GM19035 (cell line): ENCODE data around the gene TSHZ3.

Experiments used
- ATAC-seq: cut with Tn5 transposase; IDR thresholded peaks from one replicate; pipeline ENCODE4 v1.9.1; 2021; ENCODE audit not compliant: unreplicated experiment

TSHZ3 gene

DNA sequence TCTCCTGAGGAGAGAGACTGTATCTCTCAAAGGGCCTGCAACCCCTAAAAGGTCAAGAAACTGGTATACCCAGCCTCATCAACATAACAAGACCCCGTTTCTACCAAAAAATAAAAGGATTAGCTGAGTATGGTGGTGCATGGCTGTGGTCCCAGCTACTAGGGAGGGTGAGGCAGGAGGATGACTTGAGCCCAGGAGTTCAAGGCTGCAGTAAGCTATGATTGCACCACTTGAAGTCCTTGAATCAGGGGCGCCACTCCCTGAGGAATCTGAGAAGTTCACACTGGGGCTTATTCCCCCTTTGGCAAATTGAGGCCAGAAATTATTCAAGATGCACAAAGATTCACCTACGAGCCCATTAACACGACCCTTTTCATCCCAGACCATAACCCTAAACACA is 83.0 kb downstream of the TSHZ3 start:
- no peak for ATAC-seq

DNA sequence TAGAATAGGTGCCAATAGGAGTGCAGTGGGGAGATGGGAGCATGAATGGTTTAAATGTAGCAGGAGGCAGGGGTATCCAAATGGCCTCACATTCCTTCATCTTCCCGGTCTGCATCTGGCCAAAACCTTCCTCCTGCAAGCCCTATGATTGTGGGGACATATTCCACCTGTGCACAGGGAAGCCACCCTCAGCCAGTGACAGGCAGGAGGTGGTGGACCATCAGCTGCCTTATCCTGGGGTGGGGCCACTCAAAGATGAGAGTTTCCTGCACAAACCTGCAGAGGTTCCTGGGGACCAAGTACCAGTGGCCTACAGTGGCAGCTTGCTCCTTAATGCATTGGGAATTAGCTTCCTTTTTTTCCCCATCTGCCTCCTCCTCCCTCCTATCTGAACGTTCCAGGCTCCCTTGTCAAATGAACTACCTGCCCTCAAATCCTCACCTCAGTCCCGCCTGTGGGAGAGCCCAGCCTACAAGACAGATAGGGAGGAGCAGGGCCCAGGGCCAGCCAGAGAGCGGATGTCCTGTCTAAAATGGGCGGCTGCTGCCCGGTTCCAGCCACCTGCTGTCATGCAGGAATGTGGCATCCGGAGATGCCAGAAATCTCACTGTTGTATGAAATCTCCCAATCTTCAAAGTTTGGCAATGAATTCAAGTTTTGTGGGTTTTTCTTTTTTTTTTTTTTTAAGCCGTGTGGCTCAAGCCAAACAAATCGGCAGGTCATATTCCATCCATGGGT is 85.0 kb downstream of the TSHZ3 start:
- ATAC-seq: no peak

GRCh38 chr19:31263328-31263727 is 85.9 kb downstream of the TSHZ3 start:
- ATAC-seq: no peak

- ATAC-seq: no peak
Measured at GRCh38 chr19:31262725-31263191, 86.5 kb downstream of the TSHZ3 start.

GRCh38 chr19:31261603-31262212 is 87.5 kb downstream of the TSHZ3 start:
- ATAC-seq: no peak

- no peak for ATAC-seq
Measured at GRCh38 chr19:31261019-31261602, 88.1 kb downstream of the TSHZ3 start.

- ATAC-seq: no peak
Measured at GRCh38 chr19:31260171-31260933, 88.9 kb downstream of the TSHZ3 start.

- no peak for ATAC-seq
Measured at GRCh38 chr19:31258211-31259052, 90.8 kb downstream of the TSHZ3 start.

- ATAC-seq: no peak
Measured at GRCh38 chr19:31257426-31258130, 91.7 kb downstream of the TSHZ3 start.

DNA sequence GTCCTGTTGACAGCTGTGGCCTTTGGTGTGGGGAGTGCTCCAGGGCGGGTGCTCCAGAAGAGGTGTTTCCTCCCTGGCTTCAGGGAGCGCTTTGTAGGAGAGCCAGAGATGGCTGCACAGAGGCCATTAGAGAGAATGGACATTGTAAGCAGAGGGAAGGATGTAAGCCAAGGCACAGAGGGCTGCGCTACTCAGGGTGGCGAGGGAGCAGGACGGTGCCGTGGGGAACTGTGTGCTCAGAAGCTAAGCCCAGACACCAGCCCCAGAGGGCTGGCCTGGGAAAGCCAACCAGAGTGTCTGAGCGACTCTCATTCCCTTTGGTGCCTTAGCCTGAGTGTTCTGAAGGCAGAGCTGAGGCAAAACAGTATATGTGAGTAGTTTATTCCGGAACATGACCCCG is 92.2 kb downstream of the TSHZ3 start:
- no peak for ATAC-seq

- ATAC-seq: no peak
Measured at GRCh38 chr19:31256593-31256960, 92.7 kb downstream of the TSHZ3 start.

DNA sequence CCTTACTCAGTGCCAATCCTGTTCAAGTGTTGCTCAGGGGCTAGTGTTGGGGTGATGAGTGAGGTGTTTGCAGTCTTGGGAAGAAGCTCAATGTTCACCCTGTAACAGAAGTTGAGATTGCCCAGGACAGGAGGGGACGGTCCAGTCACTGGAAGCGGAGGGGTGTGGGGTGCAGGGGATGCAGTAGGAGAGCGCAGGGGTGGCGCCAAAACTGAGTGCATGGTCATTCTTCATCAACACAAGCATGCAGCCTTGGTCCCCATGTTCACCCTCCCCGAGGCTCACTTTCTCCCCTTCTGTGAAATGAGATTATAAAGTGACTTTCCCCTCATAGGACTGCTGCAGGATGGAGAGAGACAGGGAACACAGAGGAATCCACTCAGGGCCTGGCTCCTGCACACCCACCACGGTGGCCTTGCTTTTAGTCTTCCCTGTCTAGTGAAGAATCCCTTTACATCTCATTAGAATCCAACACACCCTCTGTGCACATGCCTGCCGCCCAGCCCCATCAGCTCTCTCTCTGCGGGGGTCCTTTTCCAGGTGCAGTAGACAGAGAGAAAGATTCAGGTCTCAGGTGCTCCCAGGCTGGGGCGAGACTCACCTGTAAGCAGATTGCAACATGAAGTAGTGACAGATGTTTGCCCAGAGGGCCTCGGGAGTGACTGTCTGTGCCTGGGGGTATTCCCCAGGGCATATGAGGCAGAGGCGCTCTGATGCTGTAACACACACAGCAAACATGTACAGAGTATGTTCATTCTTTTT is 93.2 kb downstream of the TSHZ3 start:
- no peak for ATAC-seq

GRCh38 chr19:31255174-31255799 is 93.9 kb downstream of the TSHZ3 start:
- ATAC-seq: no peak

DNA sequence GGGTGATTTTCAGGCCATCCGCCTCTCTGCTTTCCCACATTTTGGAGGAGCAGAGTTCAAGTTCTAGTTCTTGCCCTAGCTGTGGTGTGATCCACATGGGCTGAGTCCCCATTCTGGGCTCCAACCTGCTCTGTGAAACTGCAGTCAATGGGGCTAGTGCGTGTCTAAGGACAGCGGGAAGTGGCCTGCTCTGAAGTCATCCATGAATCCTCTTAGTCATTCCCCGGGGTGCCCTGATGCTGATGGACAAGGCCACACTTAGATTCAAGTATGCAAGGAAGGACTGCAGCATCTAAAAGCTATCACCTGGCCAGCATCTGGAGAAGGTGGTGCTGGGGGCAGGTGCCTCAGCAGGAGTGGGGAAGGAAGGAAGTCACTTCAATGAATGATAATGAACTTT is 94.6 kb downstream of the TSHZ3 start:
- no peak for ATAC-seq

GRCh38 chr19:31254180-31254551 is 95.1 kb downstream of the TSHZ3 start:
- no peak for ATAC-seq

DNA sequence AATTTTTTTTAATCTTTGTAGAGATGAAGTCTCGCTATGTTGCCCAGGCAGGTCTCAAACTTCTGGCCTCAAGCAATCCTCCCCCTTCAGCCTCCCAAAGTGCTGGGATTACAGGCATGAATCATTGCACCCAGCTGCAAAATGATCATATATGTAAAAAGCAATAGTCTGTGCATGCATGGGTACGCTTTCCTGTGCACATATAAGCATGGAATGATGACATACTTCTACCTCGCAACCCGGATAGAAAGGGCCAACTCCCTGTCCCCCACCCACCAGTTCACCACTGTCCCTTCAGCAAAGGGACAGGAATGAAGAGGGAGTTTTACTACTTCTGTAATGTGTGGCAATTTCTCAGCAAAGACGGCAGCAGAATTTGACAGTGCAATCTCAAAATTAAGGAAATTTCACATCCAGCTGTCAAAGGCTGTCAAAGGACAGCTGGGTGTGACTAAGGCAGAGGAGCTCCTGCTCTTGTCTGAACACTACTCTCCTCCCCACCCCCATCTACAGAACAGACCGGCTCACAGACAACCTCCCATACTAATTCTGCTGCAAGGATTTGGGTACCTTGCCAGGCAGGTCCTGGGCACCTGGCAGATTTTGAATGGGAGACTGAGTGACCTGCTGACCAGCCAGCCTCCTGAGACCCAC is 95.6 kb downstream of the TSHZ3 start:
- no peak for ATAC-seq

DNA sequence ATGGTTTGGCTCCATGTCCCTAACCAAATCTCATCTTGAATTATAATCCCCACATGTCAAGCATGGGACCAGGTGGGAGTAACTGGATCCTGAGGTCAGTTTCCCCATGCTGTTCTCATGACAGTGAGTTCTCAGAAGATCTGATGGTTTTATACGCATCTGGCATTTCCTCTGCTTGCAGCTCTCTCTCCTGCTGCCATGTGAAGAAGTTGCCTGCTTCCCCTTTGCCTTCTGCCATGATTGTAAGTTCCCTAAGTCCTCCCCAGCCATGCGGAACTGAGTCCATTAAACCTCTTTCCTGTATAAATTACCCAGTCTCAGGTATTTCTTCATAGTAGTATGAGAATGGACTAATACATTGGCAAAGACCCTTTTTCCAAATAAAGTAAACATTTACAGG is 96.8 kb downstream of the TSHZ3 start:
- ATAC-seq: no peak

DNA sequence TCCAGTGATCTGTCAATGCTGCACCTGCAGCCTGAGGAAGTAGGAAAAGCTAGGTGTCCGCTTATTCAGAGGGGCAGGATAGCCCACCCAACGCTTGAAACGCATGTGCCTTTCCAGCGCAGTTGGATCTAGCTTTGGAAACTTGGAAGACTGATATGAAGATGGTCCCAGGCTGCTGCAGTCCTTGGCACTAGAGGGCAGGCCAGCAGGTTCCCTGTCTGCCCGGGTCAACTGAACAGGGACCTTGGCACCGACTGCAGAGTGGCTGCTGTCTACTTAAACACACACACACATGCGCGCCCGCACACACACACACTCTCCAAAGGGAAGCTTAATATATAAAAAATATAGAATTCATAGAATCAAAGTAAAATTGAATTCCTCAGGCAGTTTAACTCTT is 100.0 kb downstream of the TSHZ3 start:
- no peak for ATAC-seq

DNA sequence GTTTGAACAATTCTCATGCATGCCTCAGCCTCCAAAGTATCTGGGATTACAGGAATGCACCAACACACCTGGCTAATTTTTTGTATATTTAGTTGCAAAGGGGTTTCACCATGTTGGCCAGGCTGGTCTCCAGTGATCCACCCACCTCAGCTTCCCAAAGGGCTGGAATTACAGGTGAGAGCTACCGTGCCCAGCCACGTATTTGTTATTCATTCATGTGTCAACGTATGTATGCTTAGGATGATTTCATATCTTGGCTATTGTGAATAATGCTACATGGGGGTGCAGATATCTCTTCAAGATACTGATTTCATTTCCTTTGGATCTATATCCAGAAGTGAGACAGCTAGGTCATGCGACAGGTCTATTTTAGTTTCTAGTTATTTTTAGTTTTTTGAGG is 113.4 kb downstream of the TSHZ3 start:
- no peak for ATAC-seq
